Measurements from ENCODE around the gene TUBA4B. TPM values are rescaled to one million over a fixed set of nuclear protein-coding genes. Genes with fewer than 3 reads are reported as not detected.

TUBA4B gene
- total RNA-seq, 1 donor from 2014 or later, result not detected

- H3K27me3 Mint-ChIP-seq (ENCODE audit: low read depth), result no peaks in the 10 kb centered on the region
- no peak for TF ChIP-seq CTCF (IDR thresholded peaks at IDR 0.05)
- H3K9me3 Mint-ChIP-seq (ENCODE audit: low read depth), result no peaks in the 10 kb centered on the region
- peak overlapping the region; percentile 98 for H3K27ac Mint-ChIP-seq (ENCODE audit: unreplicated experiment)
- peaks cover 40% of the 10 kb centered on the region for H3K4me1 Mint-ChIP-seq (ENCODE audit: low read depth)
- DNase-seq (ENCODE audit: low spot score), result peak; percentile 81
- peak overlapping the region; percentile 43 for H3K4me3 Mint-ChIP-seq (ENCODE audit: unreplicated experiment)
- no peaks in the 10 kb centered on the region for H3K36me3 Mint-ChIP-seq (ENCODE audit: low read depth)
These were observed 21.4 kb downstream of the TUBA4B start for GRCh38 chr2:219274361-219274921.

GRCh38 chr2:219277703-219278654 lies 24.9 kb downstream of the TUBA4B start:
- Mint-ChIP-seq H3K27me3 (ENCODE audit: low read depth) (no peaks in the 10 kb centered on the region), H3K9me3 (ENCODE audit: low read depth) (no peaks in the 10 kb centered on the region), H3K36me3 (ENCODE audit: low read depth) (peaks cover 4% of the 10 kb centered on the region), H3K4me3 (ENCODE audit: unreplicated experiment) (peak overlapping the region; percentile 85), H3K27ac (ENCODE audit: unreplicated experiment) (peak overlapping the region; percentile 99), H3K4me1 (ENCODE audit: low read depth) (peaks cover 68% of the 10 kb centered on the region)
- DNase-seq (ENCODE audit: low spot score), result peak; percentile 71
- TF ChIP-seq CTCF (IDR thresholded peaks at IDR 0.05), result peak; percentile 97

- Mint-ChIP-seq H3K27ac (ENCODE audit: unreplicated experiment) (peak overlapping the region; percentile 99), H3K4me3 (ENCODE audit: unreplicated experiment) (peak overlapping the region; percentile 85), H3K4me1 (ENCODE audit: low read depth) (peaks cover 65% of the 10 kb centered on the region), H3K36me3 (ENCODE audit: low read depth) (peaks cover 9% of the 10 kb centered on the region), H3K9me3 (ENCODE audit: low read depth) (no peaks in the 10 kb centered on the region), H3K27me3 (ENCODE audit: low read depth) (no peaks in the 10 kb centered on the region)
- no peak for DNase-seq (ENCODE audit: low spot score)
- TF ChIP-seq CTCF (IDR thresholded peaks at IDR 0.05), result no peak
These were observed 25.7 kb downstream of the TUBA4B start for GRCh38 chr2:219278655-219279150.

- Mint-ChIP-seq H3K4me3 (ENCODE audit: unreplicated experiment) (peak within 1 kb of the TSS; percentile 85), H3K27me3 (ENCODE audit: low read depth) (no peaks in the 10 kb centered on the region), H3K4me1 (ENCODE audit: low read depth) (peaks cover 59% of the 10 kb centered on the region), H3K9me3 (ENCODE audit: low read depth) (no peaks in the 10 kb centered on the region), H3K27ac (ENCODE audit: unreplicated experiment) (peak within 1 kb of the TSS; percentile 99), H3K36me3 (ENCODE audit: low read depth) (peaks cover 9% of the 10 kb centered on the region)
- peak; percentile 65 for TF ChIP-seq CTCF (IDR thresholded peaks at IDR 0.05)
- DNase-seq (ENCODE audit: low spot score), result peak; percentile 99
These were observed 26.3 kb downstream of the TUBA4B start, which contains the start of gene DNAJB2 for GRCh38 chr2:219279151-219279915. Gene DNAJB2, plus strand, starts transcription at chr2:219279366. Its CDS starts 468 bp downstream, at chr2:219279834.

Measured in chondrocyte (in vitro differentiated cells).